Measurements from ENCODE around the gene GPATCH8. TPM values are rescaled to one million over a fixed set of nuclear protein-coding genes. Genes with fewer than 3 reads are reported as not detected.
"Not testable (repeated sequence)": the region's sequence is repeated elsewhere in the genome, so short reads cannot be mapped to it uniquely, and the experiment has no call there.

Gene GPATCH8
- total RNA-seq, 2 donors from 2014 or later: 21.3 to 26.4 TPM

DNA sequence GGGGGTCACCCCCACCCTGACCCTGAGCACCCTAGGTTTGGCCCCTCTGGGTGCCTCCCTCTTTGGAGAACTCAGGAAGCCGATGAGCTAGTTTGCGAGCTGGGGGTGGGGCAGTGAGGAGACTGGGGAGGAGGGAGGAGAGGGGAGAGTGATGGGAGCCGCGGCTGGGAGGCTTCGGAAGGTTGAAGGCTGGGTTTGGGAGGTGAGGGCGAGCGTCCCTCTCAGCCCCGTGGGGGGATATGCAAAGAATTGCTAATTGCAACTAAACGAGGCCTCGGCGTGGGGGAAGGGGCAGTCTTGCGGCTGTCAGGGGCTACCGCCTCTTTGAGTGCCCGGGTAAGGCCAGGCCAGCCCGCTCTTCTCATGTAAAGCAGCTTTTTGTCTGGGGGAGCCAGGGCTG, 36.5 kb upstream of the GPATCH8 start:
- TF ChIP-seq, protein P1, sequence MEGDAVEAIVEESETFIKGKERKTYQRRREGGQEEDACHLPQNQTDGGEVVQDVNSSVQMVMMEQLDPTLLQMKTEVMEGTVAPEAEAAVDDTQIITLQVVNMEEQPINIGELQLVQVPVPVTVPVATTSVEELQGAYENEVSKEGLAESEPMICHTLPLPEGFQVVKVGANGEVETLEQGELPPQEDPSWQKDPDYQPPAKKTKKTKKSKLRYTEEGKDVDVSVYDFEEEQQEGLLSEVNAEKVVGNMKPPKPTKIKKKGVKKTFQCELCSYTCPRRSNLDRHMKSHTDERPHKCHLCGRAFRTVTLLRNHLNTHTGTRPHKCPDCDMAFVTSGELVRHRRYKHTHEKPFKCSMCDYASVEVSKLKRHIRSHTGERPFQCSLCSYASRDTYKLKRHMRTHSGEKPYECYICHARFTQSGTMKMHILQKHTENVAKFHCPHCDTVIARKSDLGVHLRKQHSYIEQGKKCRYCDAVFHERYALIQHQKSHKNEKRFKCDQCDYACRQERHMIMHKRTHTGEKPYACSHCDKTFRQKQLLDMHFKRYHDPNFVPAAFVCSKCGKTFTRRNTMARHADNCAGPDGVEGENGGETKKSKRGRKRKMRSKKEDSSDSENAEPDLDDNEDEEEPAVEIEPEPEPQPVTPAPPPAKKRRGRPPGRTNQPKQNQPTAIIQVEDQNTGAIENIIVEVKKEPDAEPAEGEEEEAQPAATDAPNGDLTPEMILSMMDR (IDR thresholded peaks at IDR 0.05): no peak
- no peaks in the 10 kb centered on the region for H3K4me1 ChIP-seq
- H3K27ac ChIP-seq: no peak overlapping the region
- no peaks in the 10 kb centered on the region for H3K36me3 ChIP-seq
- H3K4me3 ChIP-seq: no peak overlapping the region
- no peak for DNase-seq (ENCODE audit: low spot score)
- H3K9me3 ChIP-seq: no peaks in the 10 kb centered on the region
- no peaks in the 10 kb centered on the region for H3K27me3 ChIP-seq

- not testable (repeated sequence) for H3K27ac ChIP-seq; H3K36me3 ChIP-seq; H3K4me3 ChIP-seq; DNase-seq (ENCODE audit: low spot score); H3K27me3 ChIP-seq; H3K9me3 ChIP-seq
- H3K4me1 ChIP-seq: peaks cover 0 to 10% of the 10 kb centered on the region in 2 donors
Measured at GRCh38 chr17:44537922-44538321, 34.7 kb upstream of the GPATCH8 start.

DNA sequence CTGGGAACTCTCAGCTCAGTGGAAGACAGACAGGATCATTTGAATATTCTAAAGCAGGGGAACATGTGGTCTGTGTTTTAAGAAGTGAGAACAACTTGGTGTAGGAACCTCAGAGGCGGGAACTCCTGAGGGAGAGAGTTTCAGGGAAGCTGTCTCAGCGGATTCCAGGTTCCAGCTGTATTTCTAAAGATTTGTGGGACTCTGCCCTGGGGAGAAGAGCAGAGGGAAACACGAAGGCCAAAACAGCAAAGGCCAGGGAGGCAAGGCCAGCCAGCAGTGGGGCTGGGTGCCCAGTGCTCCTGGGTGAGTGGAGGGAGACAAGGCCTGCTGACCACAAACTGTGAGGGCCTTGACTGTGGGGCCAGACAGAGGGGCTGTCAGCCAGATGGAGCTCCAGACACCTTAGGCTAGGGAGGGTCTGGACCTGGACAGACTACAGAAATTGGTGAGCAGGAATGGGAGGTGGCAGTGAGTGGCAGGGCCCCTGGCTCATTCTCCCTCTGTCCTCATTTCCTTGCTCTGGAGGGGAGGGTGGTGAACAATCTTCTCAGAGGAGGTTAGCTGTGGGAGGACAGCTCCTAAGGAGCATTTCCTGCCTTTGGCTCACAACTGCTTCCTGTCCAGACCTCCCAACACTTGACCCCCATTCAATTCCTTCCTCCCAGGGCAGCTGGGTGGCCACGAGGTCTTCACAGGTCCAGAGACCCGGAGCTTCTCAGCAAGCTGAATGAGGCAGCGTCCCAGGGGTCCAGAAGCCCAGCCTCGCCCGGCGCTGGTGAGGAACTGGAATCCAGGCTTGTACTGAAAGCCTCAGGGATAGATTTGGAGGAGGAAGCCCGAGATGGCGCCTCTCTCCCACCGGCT, 33.1 kb upstream of the GPATCH8 start:
- H3K4me3 ChIP-seq: no peak overlapping the region
- DNase-seq (ENCODE audit: low spot score): no peak
- peak overlapping the region; percentile 50 to 54 for H3K27ac ChIP-seq
- no peaks in the 10 kb centered on the region for H3K27me3 ChIP-seq
- TF ChIP-seq, protein P1 (IDR thresholded peaks at IDR 0.05): no peak
- H3K36me3 ChIP-seq: no peaks in the 10 kb centered on the region
- H3K9me3 ChIP-seq: no peaks in the 10 kb centered on the region
- H3K4me1 ChIP-seq: peaks cover 0 to 10% of the 10 kb centered on the region in 2 donors

DNA sequence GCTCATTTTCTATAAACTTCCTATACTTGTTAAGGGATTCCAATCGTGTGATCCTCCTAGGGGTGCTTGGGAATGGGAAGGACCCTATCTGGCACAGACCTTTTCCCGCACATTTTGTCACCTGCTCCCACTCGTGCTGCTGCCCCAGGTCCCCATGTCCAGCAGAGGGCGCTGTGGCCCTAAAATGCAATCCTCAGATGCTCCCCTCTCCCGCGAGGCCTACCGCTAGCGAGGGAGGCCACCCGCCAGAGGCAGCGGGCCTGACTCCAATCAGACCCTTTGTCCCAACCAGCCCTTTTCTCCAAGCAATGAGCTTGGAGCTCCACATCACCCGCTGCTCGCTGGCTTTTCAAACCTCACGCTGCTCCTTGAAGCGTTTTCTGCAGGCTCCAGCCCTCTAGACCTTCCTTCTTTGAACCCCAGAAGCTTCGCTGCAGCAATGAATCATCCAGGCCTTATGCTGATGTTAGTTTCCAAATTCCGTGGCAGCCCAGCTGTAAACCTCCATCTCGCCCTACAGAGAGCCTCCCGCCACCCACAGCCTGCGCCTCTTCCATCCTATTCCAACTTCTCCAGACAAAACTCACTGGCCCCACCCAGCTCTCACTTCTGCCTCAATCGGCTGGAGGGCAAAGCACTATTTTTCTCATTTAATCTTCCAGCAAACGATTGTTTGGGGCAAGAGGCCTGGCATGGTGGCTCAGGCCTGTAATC, 30.5 kb upstream of the GPATCH8 start:
- TF ChIP-seq, protein P1 (IDR thresholded peaks at IDR 0.05): peak; percentile 84 to 98
- Histone ChIP-seq H3K27ac (peak overlapping the region; percentile 26 to 41), H3K4me1 (peaks cover 0 to 10% of the 10 kb centered on the region in 2 donors), H3K36me3 (no peaks in the 10 kb centered on the region), H3K9me3 (no peaks in the 10 kb centered on the region), H3K27me3 (no peaks in the 10 kb centered on the region), H3K4me3 (no peak overlapping the region)
- DNase-seq (ENCODE audit: low spot score): peak; percentile 89

- Histone ChIP-seq H3K36me3 (no peaks in the 10 kb centered on the region), H3K27ac (no peak overlapping the region), H3K9me3 (no peaks in the 10 kb centered on the region), H3K4me1 (peaks cover 0 to 10% of the 10 kb centered on the region in 2 donors), H3K27me3 (no peaks in the 10 kb centered on the region), H3K4me3 (no peak overlapping the region)
- DNase-seq (ENCODE audit: low spot score): no peak
- TF ChIP-seq, protein P1 (IDR thresholded peaks at IDR 0.05): no peak
Measured at GRCh38 chr17:44530896-44531418, 27.8 kb upstream of the GPATCH8 start.

DNA sequence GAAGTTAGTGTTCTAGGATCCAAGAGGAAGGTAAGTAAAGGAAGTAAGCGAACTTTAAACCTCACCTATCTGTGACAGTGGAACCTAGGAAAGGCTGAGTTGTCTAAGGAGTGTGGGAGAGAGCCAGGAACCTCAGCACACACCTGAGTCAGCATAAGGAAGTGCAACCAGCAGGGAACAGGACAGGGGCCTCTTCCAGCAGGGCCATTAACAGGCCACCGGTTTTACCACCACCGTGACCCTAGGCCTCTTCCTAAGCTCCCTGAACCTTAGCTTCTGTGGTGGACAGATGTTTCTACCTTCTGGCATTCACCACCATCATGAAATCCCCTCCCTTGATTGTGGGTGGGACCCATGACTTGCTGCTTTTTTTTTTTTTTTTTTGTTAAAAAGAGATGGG, 26.7 kb upstream of the GPATCH8 start:
- H3K4me1 ChIP-seq: peaks cover 0 to 10% of the 10 kb centered on the region in 2 donors
- H3K36me3 ChIP-seq: no peaks in the 10 kb centered on the region
- H3K9me3 ChIP-seq: no peaks in the 10 kb centered on the region
- no peak overlapping the region for H3K27ac ChIP-seq
- DNase-seq (ENCODE audit: low spot score): no peak
- H3K4me3 ChIP-seq: no peak overlapping the region
- H3K27me3 ChIP-seq: no peaks in the 10 kb centered on the region
- TF ChIP-seq, protein P1 (IDR thresholded peaks at IDR 0.05): no peak

Measured in right atrium auricular region (tissue), 2 donors.